ENCODE measurements around the gene ZNF236. TPM values are rescaled to one million over a fixed set of nuclear protein-coding genes. Genes with fewer than 3 reads are reported as not detected.
"Not testable (repeated sequence)": the region's sequence is repeated elsewhere in the genome, so short reads cannot be mapped to it uniquely, and the experiment has no call there.

Gene ZNF236
- polyA plus RNA-seq, 3 donors: 1.1 to 3.6 (median 2.1) TPM

- 52 to 87% (median 61%) methylated on average over 26 of the region's 26 CpGs for WGBS, 3 donors
- no peak overlapping the region for H3K27ac ChIP-seq (ENCODE audit: low read depth, low read length)
Measured at GRCh38 chr18:77004555-77005380, 182.4 kb downstream of the ZNF236 start.

GRCh38 chr18:77005651-77006195, 183.4 kb downstream of the ZNF236 start:
- H3K27ac ChIP-seq (ENCODE audit: low read depth, low read length): no peak overlapping the region
- WGBS, 3 donors: 81 to 88% (median 86%) methylated on average over 11 of the region's 11 CpGs

DNA sequence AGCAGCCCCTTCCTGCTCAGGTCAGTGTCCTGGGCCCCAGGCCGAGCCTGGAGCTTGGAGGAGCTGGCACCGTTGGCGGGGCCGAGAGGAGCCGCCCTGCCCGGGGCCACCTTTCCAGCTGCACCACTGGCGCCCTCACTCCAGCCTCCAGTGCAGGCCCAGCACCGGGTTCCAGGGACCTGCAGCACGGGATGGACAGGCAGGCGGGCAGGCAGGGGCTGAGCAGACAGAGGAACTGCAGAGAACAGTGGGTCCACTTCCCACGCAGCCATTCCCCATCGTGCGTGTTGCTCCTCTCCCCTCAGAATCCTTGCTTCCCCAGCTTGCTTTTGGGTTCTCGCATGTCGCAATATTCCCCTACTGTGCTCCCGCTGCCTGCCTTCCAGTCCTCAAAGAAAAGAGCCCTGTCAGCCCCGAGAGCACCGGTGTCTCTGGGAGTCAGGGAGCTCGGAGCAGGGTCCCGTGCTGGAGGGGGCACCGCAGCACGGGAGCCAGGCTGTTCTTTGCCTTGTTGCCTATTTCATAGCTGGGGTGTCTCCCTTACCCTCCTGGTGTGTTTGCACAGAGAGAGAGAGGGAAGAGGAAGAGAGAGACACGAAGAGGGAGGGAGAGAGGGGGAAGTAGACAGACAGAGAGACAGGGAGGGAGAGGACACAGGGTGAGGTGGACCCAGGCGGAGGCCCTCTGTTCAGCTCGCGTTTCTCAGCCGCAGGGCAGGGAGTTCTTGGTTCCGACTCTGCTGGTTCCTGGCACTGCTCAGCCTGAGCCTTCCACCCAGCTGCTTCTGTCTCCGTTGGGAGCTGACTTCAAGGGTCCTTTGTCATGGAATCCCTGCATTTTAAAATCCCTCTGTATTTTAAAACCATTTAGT, 184.2 kb downstream of the ZNF236 start:
- 64 to 80% (median 70%) methylated on average over 29 of the region's 29 CpGs for WGBS, 3 donors
- H3K27ac ChIP-seq (ENCODE audit: low read depth, low read length): no peak overlapping the region

GRCh38 chr18:77007251-77007650, 184.9 kb downstream of the ZNF236 start:
- 65 to 77% (median 72%) methylated on average over 12 of the region's 12 CpGs for WGBS, 3 donors
- no peak overlapping the region for H3K27ac ChIP-seq (ENCODE audit: low read depth, low read length)

- WGBS, 3 donors: 90 to 95% (median 91%) methylated on average over 13 of the region's 13 CpGs
- no peak overlapping the region for H3K27ac ChIP-seq (ENCODE audit: low read depth, low read length)
Measured at GRCh38 chr18:77008006-77008405, 185.6 kb downstream of the ZNF236 start.

DNA sequence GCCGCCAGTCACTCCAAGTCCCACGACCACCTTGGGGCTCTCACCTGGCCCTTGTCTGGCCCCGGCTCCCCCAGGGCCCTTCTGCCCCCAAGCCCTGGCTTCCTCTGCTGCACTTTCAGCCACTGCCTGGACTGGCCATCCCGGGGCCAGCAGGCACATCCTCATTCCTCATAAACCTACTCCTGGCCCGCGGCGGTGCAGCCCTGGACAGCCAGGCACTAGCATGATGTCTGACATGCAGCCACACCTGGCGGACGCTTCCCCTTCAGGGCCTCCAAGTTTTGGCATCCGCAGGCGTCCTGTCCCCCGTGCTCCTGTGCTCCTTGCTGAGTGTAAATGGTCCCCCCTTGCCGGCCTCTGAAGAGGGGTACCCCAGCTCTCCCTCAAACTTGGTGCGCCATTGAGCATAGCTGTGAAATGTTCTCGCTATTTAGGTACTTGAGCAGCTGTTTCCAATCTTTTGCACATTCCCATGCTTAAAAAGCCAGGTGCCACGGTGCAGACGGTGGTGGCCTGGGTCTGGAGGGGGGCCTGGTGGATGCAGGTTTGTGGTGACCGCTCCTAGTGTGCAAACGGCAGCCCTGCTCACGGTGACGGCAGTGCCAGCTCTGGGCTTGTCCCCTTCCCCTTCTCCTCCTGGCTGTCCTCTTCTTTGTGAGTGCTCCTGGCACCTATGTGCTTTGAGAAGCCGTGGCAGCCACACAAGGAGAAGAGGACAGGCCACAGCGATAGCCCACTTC, 186.4 kb downstream of the ZNF236 start:
- no peak overlapping the region for H3K27ac ChIP-seq (ENCODE audit: low read depth, low read length)
- 86 to 90% (median 89%) methylated on average over 23 of the region's 23 CpGs for WGBS, 3 donors

DNA sequence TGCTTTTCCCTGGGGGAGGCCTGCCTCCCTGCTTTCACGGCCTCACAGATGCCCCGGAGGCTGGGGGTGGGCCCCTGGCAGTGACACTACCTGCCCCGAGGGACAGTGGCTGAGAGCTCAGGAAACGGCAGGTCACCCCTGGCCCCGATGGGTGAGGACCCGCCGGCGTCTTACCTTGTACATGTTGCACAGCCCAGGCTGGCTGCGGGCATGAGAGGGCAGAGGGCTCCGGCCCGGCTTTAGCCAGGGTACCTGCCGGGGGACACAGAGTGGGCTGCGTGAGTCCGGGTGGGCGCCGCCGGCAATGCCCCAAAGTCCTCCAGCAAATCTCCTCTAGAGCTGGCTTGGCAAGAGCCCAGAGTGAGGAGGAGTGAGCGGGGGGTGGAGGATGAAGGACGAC, 187.3 kb downstream of the ZNF236 start:
- WGBS, 3 donors: 79 to 93% (median 88%) methylated on average over 19 of the region's 19 CpGs
- no peak overlapping the region for H3K27ac ChIP-seq (ENCODE audit: low read depth, low read length)

- WGBS, 3 donors: 89 to 94% (median 90%) methylated on average over 8 of the region's 8 CpGs
Measured at GRCh38 chr18:77012120-77012519, 189.8 kb downstream of the ZNF236 start.

DNA sequence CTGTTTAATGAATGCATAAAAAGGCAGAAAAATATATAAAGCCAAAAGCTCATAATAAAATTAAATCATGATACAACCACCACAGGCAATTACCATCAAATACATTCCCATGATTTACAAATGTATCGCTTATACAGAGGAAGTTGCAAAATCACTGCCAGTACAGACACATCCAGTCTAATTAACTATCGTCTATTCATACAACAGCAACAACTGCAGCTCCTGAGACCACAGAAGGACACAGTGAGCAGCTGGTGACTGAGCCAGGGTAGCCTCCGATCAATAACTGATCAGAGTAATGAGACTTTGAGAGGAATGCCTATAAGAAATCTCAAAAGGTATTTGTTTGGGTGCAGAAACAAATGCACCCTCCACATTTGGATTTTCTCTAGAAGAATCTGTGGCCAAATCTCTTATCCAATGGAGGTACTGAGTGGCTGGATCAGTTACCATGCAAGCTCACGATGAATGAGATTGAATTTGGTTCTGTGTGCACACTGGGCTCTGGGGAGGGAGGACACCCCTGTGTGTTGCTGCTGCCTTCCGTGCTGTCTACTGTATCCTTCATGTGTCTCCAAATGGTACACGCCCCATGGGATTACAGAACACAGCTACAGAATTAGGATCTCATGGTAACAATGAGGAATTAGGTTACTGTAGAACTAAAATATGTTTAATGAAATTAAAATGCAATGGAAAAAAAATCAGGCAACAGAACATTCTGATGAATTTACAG, 190.6 kb downstream of the ZNF236 start:
- H3K27ac ChIP-seq (ENCODE audit: low read depth, low read length): no peak overlapping the region
- WGBS, 3 donors: 67 to 87% (median 78%) methylated on average over 6 of the region's 6 CpGs

More at GRCh38 chr18:77012120-77012519, 189.8 kb downstream of the ZNF236 start:
- no peak overlapping the region for H3K27ac ChIP-seq (ENCODE audit: low read depth, low read length)

GRCh38 chr18:77013811-77014521, 191.6 kb downstream of the ZNF236 start:
- H3K27ac ChIP-seq (ENCODE audit: low read depth, low read length): no peak overlapping the region
- WGBS, 3 donors: 64 to 70% (median 67%) methylated on average over 16 to 18 of the region's 18 CpGs

DNA sequence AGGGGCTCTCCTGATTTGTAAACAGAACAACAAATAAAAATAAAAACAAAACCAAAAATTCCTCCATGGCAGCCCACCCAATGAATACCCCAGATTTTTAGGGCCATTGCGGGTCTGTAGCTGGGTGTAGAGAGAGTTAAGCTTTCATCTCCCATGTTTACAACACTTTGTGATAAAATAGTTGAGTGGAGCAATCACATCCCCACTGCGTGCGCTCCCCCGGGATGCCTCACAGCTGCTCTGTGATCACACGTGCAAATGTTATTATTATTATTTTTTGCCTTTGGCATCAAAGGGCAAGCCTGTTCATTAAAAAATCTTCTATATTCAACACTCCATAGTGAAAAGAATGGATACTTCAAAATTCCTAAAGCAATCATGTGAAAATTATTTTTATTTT, 192.2 kb downstream of the ZNF236 start:
- H3K27ac ChIP-seq (ENCODE audit: low read depth, low read length): no peak overlapping the region
- 54 to 81% (median 56%) methylated on average over 5 of the region's 5 CpGs for WGBS, 3 donors

DNA sequence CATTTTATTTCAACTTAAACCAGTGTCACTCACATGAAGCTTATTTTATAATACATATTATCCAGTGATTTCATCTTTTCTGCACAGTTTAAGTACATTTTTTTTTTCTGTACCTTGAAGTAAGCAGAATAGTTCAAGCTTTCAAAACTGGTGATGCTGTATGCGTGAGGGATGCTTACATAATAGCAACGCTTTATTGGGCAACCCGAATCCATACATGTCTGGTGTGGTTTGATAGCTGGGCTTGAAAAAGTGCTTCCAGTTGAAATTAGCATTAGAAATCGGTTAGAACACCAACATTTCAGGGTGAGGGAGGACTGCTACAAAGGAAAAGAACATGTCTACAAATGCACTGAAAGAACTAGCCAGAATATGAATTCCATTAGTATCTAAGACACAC, 192.8 kb downstream of the ZNF236 start:
- WGBS, 3 donors: 57 to 91% (median 60%) methylated on average over 4 of the region's 4 CpGs

DNA sequence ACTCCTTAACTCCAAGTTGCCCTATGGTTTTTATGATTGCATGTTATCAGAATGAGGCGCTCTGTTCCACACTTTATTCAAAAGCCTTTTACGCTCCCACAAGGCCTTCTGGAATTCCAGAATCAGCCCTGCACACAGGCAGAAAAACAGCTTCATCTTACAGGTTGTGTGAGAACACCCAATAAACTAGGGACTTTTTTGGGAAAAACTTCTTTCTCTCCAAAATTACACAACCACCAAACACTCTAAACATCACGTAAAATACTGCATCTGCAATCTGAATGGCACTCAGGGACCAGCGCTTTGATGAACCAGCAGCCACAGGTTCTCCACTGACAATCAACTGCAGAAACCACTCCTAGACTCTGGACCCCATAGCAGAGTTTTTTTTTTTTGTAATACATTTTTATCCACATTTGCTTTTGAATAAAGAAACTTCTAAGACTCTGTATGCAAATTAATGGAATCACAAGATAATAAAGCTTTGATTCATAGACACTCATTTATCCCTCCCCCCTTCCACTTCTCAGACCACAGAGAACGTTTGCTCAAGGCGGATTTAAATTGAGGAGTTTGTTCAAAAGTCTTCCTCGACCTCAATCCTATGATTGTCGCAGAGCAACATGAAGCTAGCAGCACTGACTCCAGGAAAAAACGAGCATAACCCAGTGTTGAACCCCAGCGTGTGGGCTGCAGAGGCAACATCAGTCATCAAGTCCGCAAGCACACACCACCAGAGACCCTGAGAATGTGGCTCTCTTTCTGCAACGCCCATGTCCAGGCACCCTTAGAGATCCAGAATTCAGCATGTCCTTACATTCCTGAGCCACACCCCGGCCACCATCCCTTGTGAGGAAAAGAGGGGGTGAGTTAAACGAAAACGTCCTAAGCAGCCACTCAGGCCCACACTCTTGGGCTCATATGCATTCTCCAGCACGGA, 193.7 kb downstream of the ZNF236 start:
- H3K27ac ChIP-seq (ENCODE audit: low read depth, low read length): no peak overlapping the region
- WGBS, 3 donors: 79 to 87% (median 85%) methylated on average over 16 of the region's 16 CpGs

More for the DNA sequence above, 192.8 kb downstream of the ZNF236 start:
- H3K27ac ChIP-seq (ENCODE audit: low read depth, low read length): no peak overlapping the region

- 84 to 91% (median 86%) methylated on average over 16 of the region's 16 CpGs for WGBS, 3 donors
- no peak overlapping the region for H3K27ac ChIP-seq (ENCODE audit: low read depth, low read length)
Measured at GRCh38 chr18:77016936-77017335, 194.6 kb downstream of the ZNF236 start.

GRCh38 chr18:77017355-77017754, 195.0 kb downstream of the ZNF236 start:
- 73 to 83% (median 78%) methylated on average over 6 of the region's 6 CpGs for WGBS, 3 donors
- no peak overlapping the region for H3K27ac ChIP-seq (ENCODE audit: low read depth, low read length)

- H3K27ac ChIP-seq (ENCODE audit: low read depth, low read length): not testable (repeated sequence)
Measured at GRCh38 chr18:77018650-77019049, 196.3 kb downstream of the ZNF236 start.
